Measurements from ENCODE around the gene ZNF804B. TPM values are rescaled to one million over a fixed set of nuclear protein-coding genes. Genes with fewer than 3 reads are reported as not detected.

The ZNF804B gene
- total RNA-seq, 4 donors from 2014 or later: not detected

- WGBS, 2 donors: 36 to 41% methylated on average over 1 of the region's 1 CpG
- Histone ChIP-seq H3K27me3 (no peaks in the 10 kb centered on the region), H3K27ac (no peak overlapping the region), H3K4me3 (no peak overlapping the region), H3K9me3 (no peaks in the 10 kb centered on the region), H3K36me3 (no peaks in the 10 kb centered on the region), H3K4me1 (no peaks in the 10 kb centered on the region)
- intact Hi-C loops (cut with DNase I): no loop called here
- TF ChIP-seq CTCF (IDR thresholded peaks at IDR 0.05): no peak
- no peak for TF ChIP-seq POLR2A (IDR thresholded peaks at IDR 0.05)
- no peak for DNase-seq
Observed at GRCh38 chr7:89332026-89332425, 572.5 kb downstream of the ZNF804B start.

- Histone ChIP-seq H3K9me3 (no peaks in the 10 kb centered on the region), H3K4me1 (no peaks in the 10 kb centered on the region), H3K36me3 (no peaks in the 10 kb centered on the region), H3K27me3 (no peaks in the 10 kb centered on the region), H3K27ac (no peak overlapping the region), H3K4me3 (no peak overlapping the region)
- intact Hi-C loops (cut with DNase I): no loop called here
- 82 to 86% methylated on average over 1 of the region's 1 CpG for WGBS, 2 donors
- no peak for DNase-seq
- TF ChIP-seq POLR2A (IDR thresholded peaks at IDR 0.05) (no peak), CTCF (IDR thresholded peaks at IDR 0.05) (no peak)
Observed at GRCh38 chr7:89334797-89335196, 575.3 kb downstream of the ZNF804B start.

- no peaks in the 10 kb centered on the region for H3K27me3 ChIP-seq
- H3K9me3 ChIP-seq: no peaks in the 10 kb centered on the region
- intact Hi-C loops (cut with DNase I): no loop called here
- DNase-seq: no peak
- no peak overlapping the region for H3K27ac ChIP-seq
- WGBS, 2 donors: 68 to 73% methylated on average over 3 of the region's 3 CpGs
- no peaks in the 10 kb centered on the region for H3K36me3 ChIP-seq
- H3K4me3 ChIP-seq: no peak overlapping the region
- no peak for TF ChIP-seq POLR2A (IDR thresholded peaks at IDR 0.05)
- no peak for TF ChIP-seq CTCF (IDR thresholded peaks at IDR 0.05)
- H3K4me1 ChIP-seq: no peaks in the 10 kb centered on the region
Observed at GRCh38 chr7:89335490-89335889, 576.0 kb downstream of the ZNF804B start.

GRCh38 chr7:89336121-89336520 is 576.6 kb downstream of the ZNF804B start:
- H3K4me3 ChIP-seq: no peak overlapping the region
- no peak for DNase-seq
- no peaks in the 10 kb centered on the region for H3K4me1 ChIP-seq
- 53 to 54% methylated on average over 5 of the region's 5 CpGs for WGBS, 2 donors
- no peaks in the 10 kb centered on the region for H3K36me3 ChIP-seq
- no peaks in the 10 kb centered on the region for H3K27me3 ChIP-seq
- TF ChIP-seq CTCF (IDR thresholded peaks at IDR 0.05) (no peak), POLR2A (IDR thresholded peaks at IDR 0.05) (no peak)
- intact Hi-C loops (cut with DNase I): no loop called here
- no peak overlapping the region for H3K27ac ChIP-seq
- no peaks in the 10 kb centered on the region for H3K9me3 ChIP-seq

GRCh38 chr7:89339748-89340147 is 580.2 kb downstream of the ZNF804B start:
- WGBS, 2 donors: 40 to 42% methylated on average over 3 of the region's 3 CpGs
- no peak overlapping the region for H3K27ac ChIP-seq
- no peak overlapping the region for H3K4me3 ChIP-seq
- intact Hi-C loops (cut with DNase I): no loop called here
- H3K4me1 ChIP-seq: no peaks in the 10 kb centered on the region
- H3K36me3 ChIP-seq: no peaks in the 10 kb centered on the region
- TF ChIP-seq POLR2A (IDR thresholded peaks at IDR 0.05): no peak
- no peak for TF ChIP-seq CTCF (IDR thresholded peaks at IDR 0.05)
- H3K9me3 ChIP-seq: no peaks in the 10 kb centered on the region
- no peak for DNase-seq
- no peaks in the 10 kb centered on the region for H3K27me3 ChIP-seq

Measured in esophagus squamous epithelium (tissue), 5 donors.